Ishikawa (cell line): ENCODE data around the gene DDI2.

Source experiments
- CEBPB ChIP-seq: IDR thresholded peaks from 2 replicates; pipeline ENCODE4 v1.6.1; 2012
- CREB1 ChIP-seq: IDR thresholded peaks from 2 replicates; pipeline ENCODE4 v1.6.1; 2012; ENCODE audit warnings: low read depth
- EGR1 ChIP-seq: IDR thresholded peaks from 2 replicates; pipeline ENCODE4 v1.6.1; 2012
- EP300 ChIP-seq: IDR thresholded peaks from 2 replicates; pipeline ENCODE4 v1.6.1; 2012; ENCODE audit warnings: borderline replicate concordance
- FOXM1 ChIP-seq: IDR thresholded peaks from 2 replicates; pipeline ENCODE4 v1.6.1; 2012; ENCODE audit warnings: low read depth, borderline replicate concordance
- MAX ChIP-seq: IDR thresholded peaks from 2 replicates; pipeline ENCODE4 v1.6.1; 2012
- NFIC ChIP-seq: IDR thresholded peaks from 2 replicates; pipeline ENCODE4 v1.6.1; 2012
- RAD21 ChIP-seq: IDR thresholded peaks from 2 replicates; pipeline ENCODE4 v1.6.1; 2012; ENCODE audit warnings: low read depth
- TAF1 ChIP-seq: IDR thresholded peaks from 2 replicates; pipeline ENCODE4 v1.6.1; 2012; ENCODE audit warnings: low read depth, mild to moderate bottlenecking
- TCF12 ChIP-seq: IDR thresholded peaks from 2 replicates; pipeline ENCODE4 v1.6.1; 2012; ENCODE audit warnings: low read depth
- TEAD4 ChIP-seq: IDR thresholded peaks from 2 replicates; pipeline ENCODE4 v1.6.1; 2012
- USF1 ChIP-seq: IDR thresholded peaks from 2 replicates; pipeline ENCODE4 v1.6.1; 2012
- YY1 ChIP-seq: IDR thresholded peaks from 2 replicates; pipeline ENCODE4 v1.6.1; 2012; ENCODE audit warnings: low read depth
- ZBTB7A ChIP-seq: IDR thresholded peaks from 2 replicates; pipeline ENCODE4 v1.6.1; 2012; ENCODE audit warnings: low read depth

DNA sequence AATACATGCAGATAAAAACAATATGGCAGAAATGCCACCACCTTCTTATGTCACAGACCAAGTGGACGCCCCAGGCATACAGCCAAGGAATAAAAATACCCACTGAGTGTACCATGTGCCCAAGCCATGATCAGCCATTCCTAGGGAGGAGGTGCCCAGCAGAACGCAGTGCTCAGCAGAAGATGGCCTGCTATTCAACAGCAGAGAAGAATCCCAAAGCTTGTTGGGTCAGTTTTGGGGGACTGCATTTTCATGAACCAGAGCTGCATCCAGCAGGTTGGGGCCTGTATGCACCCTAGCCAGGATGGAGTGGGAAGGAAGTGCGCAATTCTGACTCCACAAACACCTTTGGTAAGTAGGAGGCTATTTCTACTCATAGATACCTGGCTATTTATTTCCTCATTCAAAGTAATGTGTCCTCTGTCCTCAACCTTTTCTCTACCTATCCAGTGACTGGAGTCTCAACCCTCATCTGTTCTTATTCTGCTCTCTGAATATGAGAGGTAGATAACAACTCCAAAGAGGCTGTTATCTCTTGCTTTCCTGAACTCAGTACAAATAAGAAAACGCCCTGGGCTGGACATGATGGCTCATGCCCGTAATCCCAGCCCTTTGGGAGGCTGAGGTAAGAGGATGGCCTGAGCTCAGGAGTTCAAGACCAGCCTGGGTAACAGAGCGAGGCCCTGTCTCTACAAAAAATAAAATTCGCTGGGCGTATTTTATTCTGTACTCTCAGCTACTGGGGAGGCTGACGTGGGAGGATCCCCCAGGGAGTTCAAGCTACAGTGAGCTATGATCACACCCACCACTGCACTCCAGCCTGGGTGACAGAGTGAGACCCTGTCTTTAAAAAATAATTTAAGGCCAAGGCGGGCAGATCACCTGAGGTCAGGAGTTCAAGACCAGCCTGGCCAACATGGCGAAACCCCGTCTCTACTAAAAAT is 64.4 kb downstream of the DDI2 start:
- TF ChIP-seq CREB1 = no peak
- TF ChIP-seq EP300 = no peak
- TF ChIP-seq CEBPB = no peak
- no peak for TF ChIP-seq NFIC
- TF ChIP-seq MAX = no peak
- no peak for TF ChIP-seq ZBTB7A
- no peak for TF ChIP-seq YY1
- no peak for TF ChIP-seq FOXM1
- TF ChIP-seq TCF12 = no peak
- no peak for TF ChIP-seq RAD21
- TF ChIP-seq USF1 = no peak
- TF ChIP-seq TAF1 = no peak
- TF ChIP-seq EGR1 = no peak
- no peak for TF ChIP-seq TEAD4
